HFFc6 (cell line): Measurements from ENCODE around the gene CMIP. TPM values are rescaled to one million over a fixed set of nuclear protein-coding genes. Genes with fewer than 3 reads are reported as not detected.

Source experiments
- DNase-seq: peaks from one replicate; pipeline ENCODE4 v3.0.0-alpha.2; 2018
- H3K27ac Mint-ChIP-seq: 2 replicates; pipeline ENCODE4 v1.8.0; 2020; ENCODE audit warnings: mild to moderate bottlenecking, mixed read lengths
- H3K27me3 Mint-ChIP-seq: 2 replicates; pipeline ENCODE4 v1.8.0; 2021; ENCODE audit warnings: mild to moderate bottlenecking, moderate library complexity, mixed read lengths; ENCODE audit not compliant: insufficient read depth
- H3K36me3 Mint-ChIP-seq: 2 replicates; pipeline ENCODE4 v1.8.0; 2021; ENCODE audit warnings: low read depth, mixed read lengths
- H3K4me1 Mint-ChIP-seq: 2 replicates; pipeline ENCODE4 v1.8.0; 2020; ENCODE audit warnings: low read depth, mixed read lengths
- H3K4me3 Mint-ChIP-seq: 2 replicates; pipeline ENCODE4 v1.8.0; 2020; ENCODE audit warnings: mild to moderate bottlenecking, moderate library complexity, mixed read lengths
- H3K9me3 Mint-ChIP-seq: 2 replicates; pipeline ENCODE4 v1.8.0; 2020; ENCODE audit warnings: mild to moderate bottlenecking, mixed read lengths
- total RNA-seq, 6 experiments: library from RNA; stranded (reverse); fragmentation: NEBNext Ultra II Directional; extraction: Animal tissue kit (Norgen Biotek cat#: 25700); gene quantifications; 2 replicates in 1 of 6; 3 replicates in 5 of 6; pipeline ENCODE4 v1.2.3, GENCODE V29; 2021
- TF ChIP-seq, protein P1 (sequence below): fragments of 200-600 bp; sonication (generic); IDR thresholded peaks from 2 replicates; pipeline ENCODE4 v1.5.0; 2021; ENCODE audit warnings: antibody characterized with exemption, mild to moderate bottlenecking

The CMIP gene
- total RNA-seq, 6 experiments from 2014 or later = 35.9 to 48.0 (median 43.5) TPM

GRCh38 chr16:81615833-81616232, 171.2 kb downstream of the CMIP start:
- DNase-seq = no peak
- H3K36me3 Mint-ChIP-seq = peaks cover 9% of the 10 kb centered on the region; the same call in 1 of the 2 replicates
- TF ChIP-seq, protein P1, sequence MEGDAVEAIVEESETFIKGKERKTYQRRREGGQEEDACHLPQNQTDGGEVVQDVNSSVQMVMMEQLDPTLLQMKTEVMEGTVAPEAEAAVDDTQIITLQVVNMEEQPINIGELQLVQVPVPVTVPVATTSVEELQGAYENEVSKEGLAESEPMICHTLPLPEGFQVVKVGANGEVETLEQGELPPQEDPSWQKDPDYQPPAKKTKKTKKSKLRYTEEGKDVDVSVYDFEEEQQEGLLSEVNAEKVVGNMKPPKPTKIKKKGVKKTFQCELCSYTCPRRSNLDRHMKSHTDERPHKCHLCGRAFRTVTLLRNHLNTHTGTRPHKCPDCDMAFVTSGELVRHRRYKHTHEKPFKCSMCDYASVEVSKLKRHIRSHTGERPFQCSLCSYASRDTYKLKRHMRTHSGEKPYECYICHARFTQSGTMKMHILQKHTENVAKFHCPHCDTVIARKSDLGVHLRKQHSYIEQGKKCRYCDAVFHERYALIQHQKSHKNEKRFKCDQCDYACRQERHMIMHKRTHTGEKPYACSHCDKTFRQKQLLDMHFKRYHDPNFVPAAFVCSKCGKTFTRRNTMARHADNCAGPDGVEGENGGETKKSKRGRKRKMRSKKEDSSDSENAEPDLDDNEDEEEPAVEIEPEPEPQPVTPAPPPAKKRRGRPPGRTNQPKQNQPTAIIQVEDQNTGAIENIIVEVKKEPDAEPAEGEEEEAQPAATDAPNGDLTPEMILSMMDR = no peak
- H3K4me1 Mint-ChIP-seq = peaks cover 14% of the 10 kb centered on the region
- H3K27ac Mint-ChIP-seq = no peak overlapping the region
- no peaks in the 10 kb centered on the region for H3K9me3 Mint-ChIP-seq
- H3K27me3 Mint-ChIP-seq = peaks cover 2% of the 10 kb centered on the region
- H3K4me3 Mint-ChIP-seq = no peak overlapping the region

DNA sequence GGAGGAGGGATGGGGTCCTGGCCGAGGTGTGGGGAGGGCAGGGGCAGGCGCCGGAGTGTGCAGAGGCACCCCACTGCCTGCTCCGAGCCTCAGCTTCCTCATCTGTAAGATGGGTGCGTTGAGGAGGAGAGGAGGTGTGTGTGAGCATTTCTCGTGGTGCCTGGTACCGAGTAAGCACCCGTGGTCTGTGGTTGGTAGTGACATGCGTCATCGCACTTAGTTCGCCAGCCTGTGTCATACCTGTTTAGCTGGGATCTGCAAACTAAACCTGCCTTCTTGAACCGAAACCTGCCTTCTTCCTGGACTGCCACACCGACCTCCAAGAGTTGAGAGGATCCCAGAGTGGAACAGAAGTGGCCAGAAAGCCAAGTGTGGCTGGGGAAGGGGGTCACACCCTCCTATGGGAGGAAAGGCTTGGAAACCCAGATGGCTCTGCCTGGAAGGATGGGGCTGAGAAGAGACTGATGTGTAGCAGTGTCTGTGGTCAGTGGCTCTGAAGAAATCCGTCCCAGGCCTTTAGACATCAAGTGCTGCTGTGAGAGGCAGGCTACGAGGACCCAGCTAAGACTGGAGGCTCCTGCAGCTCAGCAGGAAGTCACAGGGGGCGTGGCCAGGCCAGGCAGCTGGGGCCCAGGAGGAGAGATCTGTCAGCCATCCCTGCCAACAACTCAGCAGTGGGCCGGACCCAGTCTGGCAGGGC, 171.9 kb downstream of the CMIP start:
- DNase-seq = peak; percentile 30
- Mint-ChIP-seq H3K27ac (peak overlapping the region; percentile 69), H3K9me3 (no peaks in the 10 kb centered on the region)

GRCh38 chr16:81617021-81617346, 172.4 kb downstream of the CMIP start:
- Mint-ChIP-seq H3K27me3 (peaks cover 2% of the 10 kb centered on the region; the same call in 1 of the 2 replicates), H3K27ac (peak overlapping the region; percentile 69), H3K36me3 (peaks cover 9% of the 10 kb centered on the region), H3K9me3 (no peaks in the 10 kb centered on the region), H3K4me3 (no peak overlapping the region), H3K4me1 (peaks cover 15% of the 10 kb centered on the region)
- no peak for DNase-seq
- TF ChIP-seq, protein P1 = no peak

More for the DNA sequence above, 171.9 kb downstream of the CMIP start:
- Mint-ChIP-seq H3K4me1 (peaks cover 14% of the 10 kb centered on the region), H3K36me3 (peaks cover 9% of the 10 kb centered on the region), H3K27me3 (peaks cover 2% of the 10 kb centered on the region; the same call in 1 of the 2 replicates), H3K4me3 (no peak overlapping the region; the same call in 1 of the 2 replicates)
- TF ChIP-seq, protein P1 = no peak

DNA sequence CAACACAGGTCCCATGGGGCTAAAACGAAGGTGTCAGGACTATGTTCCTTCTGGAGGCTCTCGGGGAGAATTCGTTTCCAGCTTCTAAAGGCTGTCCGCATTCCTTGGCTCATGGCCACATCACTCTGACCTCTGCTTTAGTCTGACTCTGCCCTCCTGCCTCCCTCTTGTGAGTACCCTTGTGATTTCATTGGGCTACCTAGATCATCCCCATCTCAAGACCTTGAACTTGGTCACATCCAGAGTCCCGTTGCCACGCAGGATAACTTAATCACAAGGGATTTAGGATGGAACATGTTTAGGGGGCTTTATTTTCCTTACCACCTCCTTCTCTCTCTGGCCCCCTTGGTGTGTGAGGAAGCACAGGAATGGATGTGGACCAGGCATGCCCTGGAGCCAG, 173.6 kb downstream of the CMIP start:
- Mint-ChIP-seq H3K9me3 (no peaks in the 10 kb centered on the region), H3K27me3 (0 out of 2 replicates have a peak, but pooled peaks cover 2% of the 10 kb centered on the region), H3K36me3 (peaks cover 9% of the 10 kb centered on the region), H3K4me1 (peaks cover 15% of the 10 kb centered on the region), H3K4me3 (no peak overlapping the region), H3K27ac (no peak overlapping the region)
- DNase-seq = no peak
- TF ChIP-seq, protein P1 = no peak

DNA sequence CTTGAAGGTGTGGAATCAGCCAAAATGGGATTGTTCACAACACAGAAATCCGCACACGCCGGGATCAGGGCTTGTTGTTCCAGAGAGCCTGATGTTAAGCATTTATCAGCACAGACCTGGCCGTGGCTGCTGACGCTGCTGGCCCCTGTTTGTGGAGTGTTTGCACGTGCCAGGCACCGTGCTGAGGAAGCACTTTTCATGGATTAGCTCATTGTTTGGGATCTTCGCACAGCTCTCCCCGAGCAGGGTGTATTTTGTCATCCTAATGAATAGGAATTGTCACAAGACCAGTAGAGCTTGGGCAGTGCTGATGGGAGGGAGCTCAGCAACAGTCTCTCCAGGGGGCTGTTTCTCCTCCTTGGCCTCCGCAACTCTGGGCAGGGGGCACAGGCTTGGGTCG, 174.1 kb downstream of the CMIP start:
- Mint-ChIP-seq H3K27me3 (0 out of 2 replicates have a peak, but pooled peaks cover 2% of the 10 kb centered on the region), H3K36me3 (peaks cover 9% of the 10 kb centered on the region), H3K4me1 (peaks cover 15% of the 10 kb centered on the region), H3K9me3 (no peaks in the 10 kb centered on the region), H3K27ac (no peak overlapping the region), H3K4me3 (no peak overlapping the region)
- TF ChIP-seq, protein P1 = no peak
- no peak for DNase-seq
